HG02884 (cell line): ENCODE results near the gene EFNB1.

Experiments
- ATAC-seq: cut with Tn5 transposase; IDR thresholded peaks from one replicate; pipeline ENCODE4 v1.9.1; 2021; ENCODE audit warnings: mild to moderate bottlenecking, moderate library complexity; ENCODE audit not compliant: unreplicated experiment

The EFNB1 gene

GRCh38 chrX:68827256-68827655 lies 1.6 kb upstream of the EFNB1 start:
- ATAC-seq = no peak

GRCh38 chrX:68827848-68828624 lies 785 bp upstream of the EFNB1 start:
- ATAC-seq = peak; percentile 27

GRCh38 chrX:68829582-68830418 lies 979 bp downstream of the EFNB1 start:
- ATAC-seq = no peak

GRCh38 chrX:68830419-68831404 lies 1.9 kb downstream of the EFNB1 start:
- no peak for ATAC-seq

GRCh38 chrX:68831405-68832100 lies 2.7 kb downstream of the EFNB1 start:
- ATAC-seq = no peak

GRCh38 chrX:68832101-68832416 lies 3.2 kb downstream of the EFNB1 start:
- peak; percentile 40 for ATAC-seq

GRCh38 chrX:68832516-68833447 lies 4.0 kb downstream of the EFNB1 start:
- no peak for ATAC-seq

GRCh38 chrX:68833448-68833805 lies 4.6 kb downstream of the EFNB1 start:
- ATAC-seq = no peak

GRCh38 chrX:68833855-68834331 lies 5.1 kb downstream of the EFNB1 start:
- no peak for ATAC-seq

- ATAC-seq = no peak
Measured at GRCh38 chrX:68834371-68835103, 5.7 kb downstream of the EFNB1 start.

GRCh38 chrX:68835104-68835442 lies 6.3 kb downstream of the EFNB1 start:
- ATAC-seq = no peak

- no peak for ATAC-seq
Measured at GRCh38 chrX:68835468-68835867, 6.6 kb downstream of the EFNB1 start.

GRCh38 chrX:68837119-68837518 lies 8.3 kb downstream of the EFNB1 start:
- ATAC-seq = no peak

- ATAC-seq = no peak
Measured at GRCh38 chrX:68838571-68838910, 9.7 kb downstream of the EFNB1 start.

GRCh38 chrX:68839771-68840170 lies 10.9 kb downstream of the EFNB1 start:
- no peak for ATAC-seq

- ATAC-seq = no peak
Measured at GRCh38 chrX:68840256-68840655, 11.4 kb downstream of the EFNB1 start.

- ATAC-seq = no peak
Measured at GRCh38 chrX:68841251-68842049, 12.6 kb downstream of the EFNB1 start.

- ATAC-seq = no peak
Measured at GRCh38 chrX:68842351-68842750, 13.5 kb downstream of the EFNB1 start.
